ENCODE measurements around the gene HACL1. TPM values are rescaled to one million over a fixed set of nuclear protein-coding genes. Genes with fewer than 3 reads are reported as not detected.
"Not testable (repeated sequence)": the region's sequence is repeated elsewhere in the genome, so short reads cannot be mapped to it uniquely, and the experiment has no call there.

HACL1 gene
- total RNA-seq, 2 donors from 2014 or later, result 24.4 to 28.0 TPM

DNA sequence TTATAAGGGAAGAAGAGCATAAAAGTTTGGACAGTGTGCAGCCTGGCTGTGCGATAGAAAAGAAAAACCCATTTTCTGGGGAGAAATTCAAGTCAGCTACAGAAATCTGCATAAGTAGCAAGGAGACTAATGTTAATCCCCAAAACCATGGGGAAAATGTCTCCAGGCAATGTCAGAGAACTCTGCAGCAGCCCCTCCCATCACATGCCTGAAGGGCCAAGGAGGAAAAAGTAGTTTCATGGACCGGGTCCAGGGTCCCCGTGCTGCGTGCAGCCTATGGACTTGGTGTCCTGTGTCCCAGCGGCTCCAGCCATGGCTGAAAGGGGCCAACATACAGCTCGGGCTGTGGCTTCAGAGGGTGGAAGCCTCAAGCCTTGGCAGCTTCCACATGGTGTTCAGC is 51.5 kb downstream of the HACL1 start:
- Mint-ChIP-seq H3K4me1 (ENCODE audit: low read depth in 2 of 2) (peaks cover 2 to 7% of the 10 kb centered on the region in 2 donors), H3K27me3 (no peaks in the 10 kb centered on the region), H3K27ac (no peak overlapping the region), H3K4me3 (no peak overlapping the region), H3K9me3 (peaks cover 5% of the 10 kb centered on the region), H3K36me3 (peaks cover 8% of the 10 kb centered on the region)
- ATAC-seq, result no peak
- no peak for DNase-seq (ENCODE audit: low spot score)

DNA sequence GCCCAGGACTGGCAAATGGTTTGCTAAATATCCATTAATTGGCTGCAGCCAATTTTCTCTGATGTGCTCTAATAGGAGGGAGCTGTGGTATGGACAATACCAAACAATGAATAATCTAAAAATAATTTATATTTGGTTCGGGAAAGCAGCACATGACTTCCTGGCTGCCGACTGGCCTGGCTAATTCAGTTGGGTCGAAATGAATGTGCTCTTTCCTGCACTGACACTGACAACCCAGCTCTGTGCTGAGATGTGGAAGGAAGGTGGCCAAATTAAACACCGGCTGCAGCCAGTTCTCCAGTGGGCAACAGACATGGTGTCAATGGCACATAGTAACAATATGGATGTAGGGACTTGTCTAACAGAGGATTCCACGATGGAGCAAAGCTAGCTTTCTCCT is 58.8 kb downstream of the HACL1 start:
- H3K27ac Mint-ChIP-seq, result no peak overlapping the region
- no peak overlapping the region for H3K4me3 Mint-ChIP-seq
- ATAC-seq, result no peak
- no peaks in the 10 kb centered on the region for H3K27me3 Mint-ChIP-seq
- H3K9me3 Mint-ChIP-seq, result peaks cover 5% of the 10 kb centered on the region
- peaks cover 14% of the 10 kb centered on the region for H3K36me3 Mint-ChIP-seq
- H3K4me1 Mint-ChIP-seq (ENCODE audit: low read depth in 2 of 2), result peaks cover 28 to 32% of the 10 kb centered on the region in 2 donors
- DNase-seq (ENCODE audit: low spot score), result no peak

DNA sequence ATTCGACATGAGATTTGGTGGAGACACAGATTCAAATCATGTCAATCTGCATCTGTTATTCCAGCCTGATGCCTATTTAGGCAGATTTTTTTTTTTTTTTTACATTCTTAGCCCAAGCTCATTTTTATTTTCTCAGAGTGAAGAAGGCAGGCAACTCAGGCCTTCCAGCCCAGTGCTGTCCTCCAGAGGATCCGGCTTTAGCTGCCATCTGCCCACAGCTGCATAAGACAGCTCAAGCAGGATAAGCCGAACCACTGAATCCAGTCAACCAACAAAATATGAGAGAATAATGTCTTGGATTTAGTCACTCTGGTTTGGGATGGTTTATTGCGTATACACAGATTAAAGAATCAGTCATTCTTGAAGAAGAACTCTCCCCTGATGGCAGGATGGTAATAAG is 60.0 kb downstream of the HACL1 start:
- no peak for DNase-seq (ENCODE audit: low spot score)
- H3K36me3 Mint-ChIP-seq, result peaks cover 6% of the 10 kb centered on the region
- no peaks in the 10 kb centered on the region for H3K9me3 Mint-ChIP-seq
- H3K27me3 Mint-ChIP-seq, result no peaks in the 10 kb centered on the region
- H3K4me1 Mint-ChIP-seq (ENCODE audit: low read depth in 2 of 2), result peaks cover 41% of the 10 kb centered on the region in 2 donors
- no peak for ATAC-seq
- H3K27ac Mint-ChIP-seq, result peak overlapping the region; percentile 45 to 91
- H3K4me3 Mint-ChIP-seq, result no peak overlapping the region

DNA sequence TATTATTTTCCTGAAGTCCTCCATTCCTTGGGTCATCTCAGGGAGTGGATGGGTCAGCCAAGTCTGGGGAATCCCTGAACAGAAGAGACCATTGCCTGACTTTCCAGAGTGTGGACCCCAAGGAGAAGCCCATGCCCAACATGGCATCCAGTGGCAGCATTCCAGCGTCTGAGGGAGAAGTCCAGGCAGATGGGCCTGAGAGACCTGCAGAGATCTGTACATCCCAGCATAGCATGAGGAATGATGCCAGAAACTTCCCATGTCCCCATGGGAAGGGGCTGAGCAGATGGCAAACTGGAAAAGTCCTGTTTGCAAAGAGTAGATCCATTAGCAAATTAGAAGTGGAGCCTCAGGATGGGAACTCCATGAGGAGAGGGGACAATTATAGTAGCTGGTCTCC is 62.3 kb downstream of the HACL1 start:
- peaks cover 6% of the 10 kb centered on the region for H3K36me3 Mint-ChIP-seq
- DNase-seq (ENCODE audit: low spot score) (no peak), ATAC-seq (no peak)
- H3K4me1 Mint-ChIP-seq (ENCODE audit: low read depth in 2 of 2), result peaks cover 56 to 57% of the 10 kb centered on the region in 2 donors
- no peak overlapping the region for H3K4me3 Mint-ChIP-seq
- H3K27ac Mint-ChIP-seq, result peak overlapping the region; percentile 22 to 82
- no peaks in the 10 kb centered on the region for H3K27me3 Mint-ChIP-seq
- H3K9me3 Mint-ChIP-seq, result no peaks in the 10 kb centered on the region

DNA sequence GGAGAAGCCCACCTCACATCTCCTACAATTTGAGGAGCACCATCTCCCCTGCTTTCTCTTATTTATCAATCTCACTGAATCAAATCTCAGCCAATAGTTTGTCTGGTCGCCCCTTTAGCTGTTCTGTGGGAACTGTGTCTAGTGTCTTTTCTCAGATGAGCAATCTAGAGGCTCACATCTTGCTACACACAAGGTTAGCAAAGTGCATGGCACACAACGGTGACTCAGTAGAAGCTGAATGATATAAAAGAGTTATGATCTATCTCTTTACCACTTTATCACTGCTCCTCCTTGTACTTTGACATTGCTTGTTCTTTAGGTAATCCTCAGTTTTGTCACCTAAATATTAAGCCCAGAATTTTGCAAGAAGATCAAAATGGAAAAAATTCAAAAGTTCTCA is 63.0 kb downstream of the HACL1 start:
- Mint-ChIP-seq H3K27me3 (no peaks in the 10 kb centered on the region), H3K4me3 (peak overlapping the region; percentile 68), H3K27ac (peak overlapping the region; percentile 22 to 82), H3K36me3 (peaks cover 6% of the 10 kb centered on the region), H3K9me3 (no peaks in the 10 kb centered on the region), H3K4me1 (ENCODE audit: low read depth in 2 of 2) (peaks cover 54 to 56% of the 10 kb centered on the region in 2 donors)
- ATAC-seq (peak in 1 of 2 donors; percentile 66), DNase-seq (ENCODE audit: low spot score) (no peak)

DNA sequence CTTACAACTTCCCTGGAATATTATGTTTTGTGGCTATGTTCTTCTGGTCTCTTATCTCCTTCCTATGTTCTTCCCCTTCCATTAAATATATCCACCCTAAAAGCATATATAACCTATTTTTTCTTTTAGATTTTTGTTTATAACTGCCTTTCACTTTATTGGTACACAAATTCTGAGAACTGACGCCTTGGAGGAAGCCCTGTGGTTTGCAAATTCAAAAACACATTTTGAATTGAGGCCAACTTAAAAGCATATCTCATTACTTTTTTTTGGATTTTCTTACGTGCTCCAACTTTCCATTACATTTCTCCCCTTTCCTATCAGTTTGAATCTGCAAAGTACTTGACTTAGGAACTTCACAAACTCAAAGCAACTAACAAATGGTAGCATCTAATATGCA is 64.5 kb downstream of the HACL1 start:
- ATAC-seq, result peak in 1 of 2 donors; percentile 39
- peaks cover 6% of the 10 kb centered on the region for H3K36me3 Mint-ChIP-seq
- DNase-seq (ENCODE audit: low spot score), result no peak
- no peaks in the 10 kb centered on the region for H3K27me3 Mint-ChIP-seq
- H3K9me3 Mint-ChIP-seq, result no peaks in the 10 kb centered on the region
- H3K4me1 Mint-ChIP-seq (ENCODE audit: low read depth in 2 of 2), result peaks cover 55 to 56% of the 10 kb centered on the region in 2 donors
- peak overlapping the region; percentile 81 to 96 for H3K27ac Mint-ChIP-seq
- H3K4me3 Mint-ChIP-seq, result peak overlapping the region; percentile 88

DNA sequence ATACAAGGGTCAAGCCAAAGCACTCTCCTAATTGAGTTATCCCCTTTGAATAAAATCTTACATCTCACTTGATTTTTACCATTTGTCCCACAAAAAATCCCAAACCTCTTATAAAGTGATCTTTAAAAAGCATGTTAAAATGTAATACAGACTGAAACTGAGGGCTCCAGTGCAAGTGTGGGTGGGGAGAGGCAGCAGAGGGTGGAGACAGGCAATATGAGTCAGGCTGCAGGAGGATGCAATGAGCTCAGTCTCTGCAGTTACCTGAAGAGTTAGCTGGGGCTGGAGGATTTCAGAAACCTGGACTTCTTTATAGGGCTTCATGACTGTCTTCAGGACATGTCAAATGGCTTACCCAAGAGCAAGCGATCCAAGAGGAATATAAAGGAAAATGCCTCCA is 65.6 kb downstream of the HACL1 start:
- Mint-ChIP-seq H3K36me3 (peaks cover 6% of the 10 kb centered on the region), H3K9me3 (no peaks in the 10 kb centered on the region), H3K4me3 (peak overlapping the region; percentile 88), H3K27ac (peak overlapping the region; percentile 81 to 96), H3K27me3 (no peaks in the 10 kb centered on the region), H3K4me1 (ENCODE audit: low read depth in 2 of 2) (peaks cover 46 to 50% of the 10 kb centered on the region in 2 donors)
- ATAC-seq (peak; percentile 92 to 94), DNase-seq (ENCODE audit: low spot score) (peak; percentile 75)

DNA sequence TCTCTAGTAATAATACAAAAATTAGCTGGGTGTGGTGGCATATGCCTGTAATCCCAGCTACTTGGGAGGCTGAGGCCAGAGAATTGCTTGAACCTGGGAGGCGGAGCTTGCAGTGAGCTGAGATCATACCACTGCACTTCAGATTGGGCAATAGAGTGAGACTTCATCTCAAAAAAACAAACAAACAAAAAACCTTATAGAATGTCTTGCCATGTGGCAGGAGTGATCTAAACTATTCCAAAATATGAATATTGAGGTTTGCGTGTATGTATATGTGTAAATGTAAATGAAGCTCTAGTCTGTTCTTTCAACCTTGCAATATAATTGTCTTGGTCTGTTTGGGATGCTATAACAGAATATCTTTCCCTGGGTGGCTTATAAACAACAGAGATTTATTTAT is 68.8 kb downstream of the HACL1 start:
- H3K9me3 Mint-ChIP-seq; ATAC-seq; H3K27me3 Mint-ChIP-seq; H3K36me3 Mint-ChIP-seq; DNase-seq (ENCODE audit: low spot score); H3K4me3 Mint-ChIP-seq: not testable (repeated sequence)
- Mint-ChIP-seq H3K27ac (peak overlapping the region in 1 of 2 donors; percentile 40), H3K4me1 (ENCODE audit: low read depth in 2 of 2) (peaks cover 48 to 53% of the 10 kb centered on the region in 2 donors)

DNA sequence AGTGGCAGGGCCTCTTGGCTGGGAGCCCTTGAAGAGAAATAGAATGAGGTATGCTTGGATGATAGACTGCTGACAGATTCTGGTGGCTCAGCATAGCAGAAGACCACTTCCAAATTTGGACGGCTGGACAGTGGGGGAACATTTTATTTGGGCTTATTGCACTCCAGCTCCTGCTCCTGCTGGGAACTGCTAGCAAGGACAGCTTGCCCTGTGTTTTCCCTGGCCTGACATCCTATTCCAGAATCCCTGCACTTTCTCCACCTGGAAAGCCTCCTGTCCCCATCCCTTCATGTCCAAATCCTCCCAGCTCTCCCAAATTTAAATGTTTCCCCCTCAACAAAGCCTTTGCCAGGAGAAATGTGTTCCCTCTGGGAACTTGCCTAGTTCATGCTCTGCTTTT is 70.0 kb downstream of the HACL1 start:
- Mint-ChIP-seq H3K4me1 (ENCODE audit: low read depth in 2 of 2) (peaks cover 40 to 42% of the 10 kb centered on the region in 2 donors), H3K4me3 (no peak overlapping the region)

DNA sequence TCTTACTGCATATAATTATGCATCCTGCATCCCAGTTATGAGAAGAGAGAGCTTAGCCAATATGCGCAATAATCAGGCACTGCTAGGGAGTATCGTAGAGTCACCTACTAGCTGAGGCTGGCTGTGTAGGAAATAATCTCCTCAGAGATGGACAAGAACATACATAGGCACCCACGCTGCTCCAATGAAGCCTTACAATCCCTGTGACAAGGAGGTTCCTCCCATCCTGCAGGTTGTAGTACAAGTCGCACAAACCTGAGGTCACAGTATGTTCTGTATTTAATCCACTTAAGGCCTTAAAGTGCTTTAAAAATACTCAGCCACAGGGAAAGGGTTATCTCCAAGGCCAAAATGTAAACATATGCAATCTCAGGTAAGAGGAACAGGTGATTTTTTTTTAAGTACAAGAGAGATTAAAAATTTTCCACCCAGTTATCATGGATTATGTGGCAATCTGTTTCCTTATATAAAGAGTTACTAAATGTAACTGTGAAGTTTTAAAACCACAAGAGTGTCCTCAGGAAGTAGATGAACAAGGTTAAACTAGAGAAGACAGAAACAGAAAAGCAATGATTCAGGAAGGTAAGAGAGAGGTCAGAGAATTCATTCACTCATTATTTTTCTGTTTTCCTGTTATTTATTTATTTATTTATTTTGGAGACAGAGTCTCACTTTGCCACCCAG is 72.4 kb downstream of the HACL1 start:
- peak in 1 of 2 donors; percentile 75 for ATAC-seq
- DNase-seq (ENCODE audit: low spot score), result no peak
- peak overlapping the region; percentile 41 for H3K4me3 Mint-ChIP-seq
- no peaks in the 10 kb centered on the region for H3K27me3 Mint-ChIP-seq
- H3K4me1 Mint-ChIP-seq (ENCODE audit: low read depth in 2 of 2), result peaks cover 26 to 32% of the 10 kb centered on the region in 2 donors
- H3K27ac Mint-ChIP-seq, result peak overlapping the region; percentile 18 to 43
- H3K9me3 Mint-ChIP-seq, result no peaks in the 10 kb centered on the region
- H3K36me3 Mint-ChIP-seq, result no peaks in the 10 kb centered on the region

More for the DNA sequence above, 70.0 kb downstream of the HACL1 start:
- no peaks in the 10 kb centered on the region for H3K27me3 Mint-ChIP-seq
- no peaks in the 10 kb centered on the region for H3K36me3 Mint-ChIP-seq
- H3K27ac Mint-ChIP-seq, result peak overlapping the region; percentile 18 to 40
- no peak for ATAC-seq
- DNase-seq (ENCODE audit: low spot score), result no peak
- H3K9me3 Mint-ChIP-seq, result no peaks in the 10 kb centered on the region

DNA sequence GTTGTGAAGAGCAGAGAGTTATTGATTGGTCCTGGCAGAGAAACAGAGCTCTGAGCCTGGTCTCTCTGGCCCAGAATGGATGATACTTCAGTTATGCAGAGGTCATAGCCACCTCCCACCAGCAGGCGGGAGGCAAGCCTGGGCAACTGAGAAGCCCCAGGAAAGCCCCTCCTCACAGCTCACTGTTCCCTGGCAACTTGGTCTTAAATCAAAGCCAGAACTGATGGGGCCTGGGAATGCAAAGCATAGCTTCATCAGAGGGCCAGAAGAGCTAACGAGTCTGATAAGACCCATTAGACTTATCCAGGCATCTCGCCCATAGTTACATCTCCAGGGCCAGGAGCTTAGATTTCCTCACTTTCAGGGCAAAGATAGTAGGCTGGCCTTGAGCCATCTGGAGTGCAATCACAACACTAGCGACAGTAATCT is 74.3 kb downstream of the HACL1 start:
- Mint-ChIP-seq H3K27me3 (no peaks in the 10 kb centered on the region), H3K4me3 (no peak overlapping the region), H3K27ac (peak overlapping the region in 1 of 2 donors; percentile 27), H3K36me3 (no peaks in the 10 kb centered on the region), H3K4me1 (ENCODE audit: low read depth in 2 of 2) (peaks cover 26 to 36% of the 10 kb centered on the region in 2 donors), H3K9me3 (no peaks in the 10 kb centered on the region)
- ATAC-seq (no peak), DNase-seq (ENCODE audit: low spot score) (no peak)

DNA sequence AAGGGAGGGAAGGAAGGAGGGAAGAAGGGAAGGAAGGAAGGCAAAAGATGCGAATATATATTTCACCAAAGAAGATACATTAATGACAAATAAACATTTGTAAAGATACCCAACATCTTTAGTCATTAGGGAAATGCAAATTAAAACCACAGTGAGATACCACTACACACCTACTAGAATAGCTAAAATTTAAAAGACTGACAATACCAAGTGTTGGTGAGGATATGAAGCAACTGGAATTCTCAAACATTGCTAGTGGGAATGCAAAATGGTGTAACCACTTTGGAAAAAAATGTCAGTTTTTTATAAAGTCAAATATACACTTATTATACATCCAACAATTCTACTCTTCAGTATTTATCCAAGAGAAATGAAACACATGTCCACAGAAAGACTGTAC is 75.6 kb downstream of the HACL1 start:
- H3K9me3 Mint-ChIP-seq, result no peaks in the 10 kb centered on the region
- ATAC-seq (no peak), DNase-seq (ENCODE audit: low spot score) (no peak)
- H3K4me1 Mint-ChIP-seq (ENCODE audit: low read depth in 2 of 2), result peaks cover 33 to 46% of the 10 kb centered on the region in 2 donors
- H3K27ac Mint-ChIP-seq, result peak overlapping the region in 1 of 2 donors; percentile 54
- no peaks in the 10 kb centered on the region for H3K36me3 Mint-ChIP-seq
- H3K27me3 Mint-ChIP-seq, result no peaks in the 10 kb centered on the region
- H3K4me3 Mint-ChIP-seq, result no peak overlapping the region

DNA sequence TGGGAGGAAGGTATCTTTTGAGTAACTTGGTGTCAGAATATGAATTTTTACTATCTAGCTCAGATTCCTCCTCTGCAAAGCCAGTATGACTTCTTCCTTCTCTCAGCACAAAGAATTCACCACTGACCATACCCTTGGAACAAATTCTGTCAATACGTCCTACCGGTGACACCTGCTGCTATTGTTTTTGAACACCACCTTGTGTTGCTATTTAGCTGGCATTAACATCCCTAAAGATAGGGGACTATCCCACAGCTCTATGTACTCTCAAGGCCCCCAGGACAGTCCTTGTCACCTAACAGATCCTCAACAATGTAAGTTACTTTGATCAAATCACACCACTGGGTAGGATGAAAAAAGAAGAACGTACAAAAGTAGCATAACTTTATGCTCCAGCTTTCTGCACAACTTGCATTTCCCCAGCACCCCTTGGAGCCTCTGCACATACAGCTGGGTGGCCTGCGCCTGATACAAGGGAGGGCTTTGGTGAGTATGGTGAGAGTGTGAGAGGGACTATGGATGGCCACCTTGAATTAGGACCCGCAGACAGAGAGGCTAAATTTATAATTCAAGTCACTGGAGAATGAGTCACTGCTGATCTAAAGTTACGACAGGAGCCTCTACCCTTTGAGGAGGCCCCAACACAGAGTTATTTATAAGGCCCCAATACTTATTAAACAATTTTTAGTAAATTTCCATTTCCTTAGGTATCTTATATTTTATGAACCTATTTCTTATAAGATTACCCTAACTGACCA is 77.5 kb downstream of the HACL1 start:
- ATAC-seq, result no peak
- Mint-ChIP-seq H3K27ac (peak overlapping the region in 1 of 2 donors; percentile 35), H3K4me3 (no peak overlapping the region), H3K9me3 (no peaks in the 10 kb centered on the region), H3K4me1 (ENCODE audit: low read depth in 2 of 2) (peaks cover 27 to 43% of the 10 kb centered on the region in 2 donors), H3K36me3 (no peaks in the 10 kb centered on the region), H3K27me3 (no peaks in the 10 kb centered on the region)
- DNase-seq (ENCODE audit: low spot score), result no peak

DNA sequence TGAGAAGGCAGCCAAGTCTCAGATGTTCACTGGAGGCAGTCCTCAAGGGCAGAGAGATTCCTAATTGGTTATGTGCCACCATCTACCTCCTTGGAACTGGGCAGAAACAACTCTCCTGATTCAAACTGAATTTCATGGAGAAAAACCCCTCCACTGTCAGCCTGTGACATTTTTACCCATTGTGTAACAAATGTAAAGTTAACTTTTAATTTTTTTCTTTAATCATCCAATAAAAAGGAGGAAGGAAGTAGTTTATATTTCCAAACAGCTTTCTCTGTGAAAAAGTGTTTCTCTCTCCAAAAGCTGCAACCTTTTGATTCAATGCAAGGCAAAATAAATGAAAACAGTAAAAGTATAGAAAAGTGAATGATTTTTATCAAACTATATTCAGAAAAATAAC is 79.4 kb downstream of the HACL1 start:
- peak overlapping the region; percentile 91 for H3K4me3 Mint-ChIP-seq
- peaks cover 30 to 48% of the 10 kb centered on the region in 2 donors for H3K4me1 Mint-ChIP-seq (ENCODE audit: low read depth in 2 of 2)
- peak overlapping the region; percentile 84 to 98 for H3K27ac Mint-ChIP-seq

More for the DNA sequence above, 79.4 kb downstream of the HACL1 start:
- ATAC-seq (no peak), DNase-seq (ENCODE audit: low spot score) (no peak)
- H3K36me3 Mint-ChIP-seq, result no peaks in the 10 kb centered on the region
- H3K9me3 Mint-ChIP-seq, result no peaks in the 10 kb centered on the region
- H3K27me3 Mint-ChIP-seq, result no peaks in the 10 kb centered on the region
